Immature natural killer cell (primary cell): Measurements from ENCODE around the gene CD300LF. TPM values are rescaled to one million over a fixed set of nuclear protein-coding genes. Genes with fewer than 3 reads are reported as not detected.

Source experiments
- DNase-seq, 3 donors: peaks; one replicate each; pipeline ENCODE4 v3.0.0; 2022; ENCODE audit warnings: mixed read lengths in 1 of 3
- H3K27ac Mint-ChIP-seq, 6 donors: one replicate each; pipeline ENCODE4 v1.8.0; 2020; ENCODE audit warnings: mixed read lengths in 6 of 6, mild to moderate bottlenecking in 5 of 6, inconsistent platforms in 4 of 6, moderate library complexity in 3 of 6
- H3K27me3 Mint-ChIP-seq, 3 donors: one replicate each; pipeline ENCODE4 v1.8.0; 2020 to 2021; ENCODE audit warnings: low read depth in 3 of 3, mild to moderate bottlenecking in 3 of 3, mixed read lengths in 3 of 3, moderate library complexity in 3 of 3, inconsistent platforms in 1 of 3
- H3K36me3 Mint-ChIP-seq, 3 donors: one replicate each; pipeline ENCODE4 v1.8.0; 2020; ENCODE audit warnings: mixed read lengths in 3 of 3, inconsistent platforms in 2 of 3, mild to moderate bottlenecking in 2 of 3
- H3K4me1 Mint-ChIP-seq, 2 donors: one replicate each; pipeline ENCODE4 v1.8.0; 2020; ENCODE audit warnings: inconsistent platforms in 2 of 2, mild to moderate bottlenecking in 2 of 2, mixed read lengths in 2 of 2, moderate library complexity in 1 of 2
- H3K4me3 Mint-ChIP-seq, 5 donors: one replicate each; pipeline ENCODE4 v1.8.0; 2020; ENCODE audit warnings: mild to moderate bottlenecking in 5 of 5, mixed read lengths in 5 of 5, inconsistent platforms in 3 of 5, moderate library complexity in 3 of 5
- H3K9me3 Mint-ChIP-seq, 6 donors: one replicate each; pipeline ENCODE4 v1.8.0; 2020; ENCODE audit warnings: mild to moderate bottlenecking in 6 of 6, mixed read lengths in 6 of 6, inconsistent platforms in 4 of 6, moderate library complexity in 3 of 6
- polyA plus RNA-seq, 3 donors: library from polyadenylated mRNA; unstranded; fragments of 300-500 nt; fragmentation: Illumina TruSeq; gene quantifications; one replicate each; pipeline ENCODE4 v1.2.3, GENCODE V29; 2021

The CD300LF gene
- polyA plus RNA-seq, 3 donors from 2014 or later, result 1.9 to 4.2 (median 2.0) TPM

GRCh38 chr17:74659889-74660288 is 52.8 kb downstream of the CD300LF start:
- peaks cover 5 to 13% (median 10%) of the 10 kb centered on the region in 3 donors for H3K27me3 Mint-ChIP-seq
- DNase-seq, result no peak
- H3K9me3 Mint-ChIP-seq, result no peaks in the 10 kb centered on the region
- no peak overlapping the region for H3K4me3 Mint-ChIP-seq
- no peak overlapping the region for H3K27ac Mint-ChIP-seq
- H3K36me3 Mint-ChIP-seq, result peaks cover 0 to 4% (median 0%) of the 10 kb centered on the region in 3 donors
- H3K4me1 Mint-ChIP-seq, result peaks cover 5 to 8% of the 10 kb centered on the region in 2 donors

DNA sequence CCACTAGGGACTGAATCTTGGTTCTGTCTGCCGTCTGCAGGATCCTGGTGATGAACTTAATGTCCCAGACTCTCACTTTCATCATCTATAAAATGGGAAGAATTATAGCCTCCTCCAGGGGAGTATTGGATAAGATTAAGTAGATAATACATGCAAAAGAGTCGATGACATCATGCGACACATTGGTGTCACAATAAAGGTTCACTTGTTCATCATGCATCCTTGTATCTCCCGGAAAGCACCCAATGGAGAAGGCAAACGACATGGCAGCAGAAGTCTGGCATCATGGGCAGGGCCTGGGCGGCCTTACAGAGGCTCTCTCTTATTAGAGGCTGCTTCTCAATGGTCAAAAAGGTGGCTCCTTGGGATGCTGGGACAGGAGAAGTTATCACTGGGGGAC is 54.1 kb downstream of the CD300LF start:
- peaks cover 0 to 2% (median 0%) of the 10 kb centered on the region in 3 donors for H3K36me3 Mint-ChIP-seq
- H3K27ac Mint-ChIP-seq, result no peak overlapping the region
- no peak overlapping the region for H3K4me3 Mint-ChIP-seq
- H3K4me1 Mint-ChIP-seq, result peaks cover 5 to 8% of the 10 kb centered on the region in 2 donors
- H3K27me3 Mint-ChIP-seq, result peaks cover 0 to 16% (median 5%) of the 10 kb centered on the region in 3 donors
- DNase-seq, result no peak
- no peaks in the 10 kb centered on the region for H3K9me3 Mint-ChIP-seq

DNA sequence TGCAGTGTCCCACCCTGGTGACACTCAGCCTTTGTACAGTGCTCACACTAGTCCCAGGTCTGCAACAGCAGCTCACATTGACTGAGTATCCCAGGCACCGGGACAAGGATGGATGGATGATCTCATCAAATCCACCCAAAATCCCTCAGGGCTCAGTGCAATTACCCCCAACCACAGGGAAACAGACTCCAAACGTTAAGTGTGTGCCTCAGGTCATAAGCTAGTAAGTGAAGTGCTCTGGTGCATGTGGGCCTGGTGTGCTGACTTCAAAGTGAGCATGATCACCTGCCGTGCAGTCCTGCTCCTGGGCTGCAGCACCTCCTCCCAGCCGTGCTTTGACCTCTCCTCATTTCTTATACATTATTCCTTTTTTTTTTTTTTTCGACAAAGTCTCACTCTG is 58.0 kb downstream of the CD300LF start:
- DNase-seq, result no peak

DNA sequence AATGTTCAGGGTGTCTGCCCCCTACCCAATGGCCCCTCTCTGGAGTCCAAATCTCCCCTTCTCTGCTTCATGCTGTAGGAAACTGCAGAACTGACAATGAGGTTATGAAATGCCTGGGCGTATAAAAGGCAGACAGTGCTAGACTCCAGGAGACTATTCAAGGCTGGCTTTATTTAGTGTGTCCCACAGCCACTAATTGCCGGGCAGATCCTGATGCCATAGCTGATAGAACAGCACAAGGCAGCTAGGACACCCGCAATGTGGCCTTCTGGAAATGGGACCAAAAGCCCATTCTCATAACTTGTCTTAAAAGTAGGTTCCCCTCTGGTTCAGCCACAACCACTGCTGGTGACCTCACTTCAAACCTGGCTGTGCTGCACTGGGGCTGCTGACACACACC is 60.7 kb downstream of the CD300LF start:
- Mint-ChIP-seq H3K4me1 (no peaks in the 10 kb centered on the region), H3K36me3 (no peaks in the 10 kb centered on the region), H3K27ac (no peak overlapping the region), H3K9me3 (no peaks in the 10 kb centered on the region), H3K27me3 (peaks cover 1 to 19% (median 10%) of the 10 kb centered on the region in 3 donors), H3K4me3 (no peak overlapping the region)
- DNase-seq, result no peak

More for the DNA sequence above, 58.0 kb downstream of the CD300LF start:
- Mint-ChIP-seq H3K27ac (no peak overlapping the region), H3K4me1 (peaks cover 5 to 8% of the 10 kb centered on the region in 2 donors), H3K36me3 (no peaks in the 10 kb centered on the region), H3K4me3 (no peak overlapping the region), H3K9me3 (no peaks in the 10 kb centered on the region), H3K27me3 (peaks cover 1 to 19% (median 10%) of the 10 kb centered on the region in 3 donors)

- Mint-ChIP-seq H3K4me3 (no peak overlapping the region), H3K27ac (no peak overlapping the region), H3K4me1 (no peaks in the 10 kb centered on the region), H3K9me3 (no peaks in the 10 kb centered on the region), H3K36me3 (no peaks in the 10 kb centered on the region), H3K27me3 (peaks cover 5 to 15% (median 13%) of the 10 kb centered on the region in 3 donors)
- DNase-seq, result no peak
Observed at GRCh38 chr17:74649909-74650308, 62.8 kb downstream of the CD300LF start.

- H3K4me1 Mint-ChIP-seq, result no peaks in the 10 kb centered on the region
- H3K9me3 Mint-ChIP-seq, result no peaks in the 10 kb centered on the region
- H3K27ac Mint-ChIP-seq, result no peak overlapping the region
- H3K27me3 Mint-ChIP-seq, result peaks cover 9 to 18% (median 14%) of the 10 kb centered on the region in 3 donors
- no peak for DNase-seq
- no peak overlapping the region for H3K4me3 Mint-ChIP-seq
- no peaks in the 10 kb centered on the region for H3K36me3 Mint-ChIP-seq
Observed at GRCh38 chr17:74647871-74648672, 64.7 kb downstream of the CD300LF start.

DNA sequence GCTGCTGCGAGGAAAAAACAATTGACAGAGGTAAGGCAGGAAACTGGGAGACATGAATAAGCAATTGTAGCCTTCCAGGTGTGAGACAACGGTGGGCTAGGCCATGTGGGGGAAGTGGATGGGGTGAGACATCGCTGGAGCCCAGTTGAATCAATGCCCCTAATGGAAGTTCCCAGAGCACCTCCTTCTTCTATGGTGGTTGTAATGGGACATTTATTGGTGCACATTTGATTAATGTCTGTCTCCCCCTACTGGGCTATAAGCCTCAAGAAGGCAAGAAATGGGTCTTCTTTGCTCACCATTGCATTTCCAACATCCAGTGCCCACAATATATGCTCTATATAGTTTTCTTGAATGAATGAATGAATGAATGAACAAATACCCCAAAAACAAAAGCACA is 66.5 kb downstream of the CD300LF start:
- DNase-seq, result peak in 1 of 3 donors; percentile 19
- Mint-ChIP-seq H3K27me3 (peaks cover 10 to 22% (median 12%) of the 10 kb centered on the region in 3 donors), H3K36me3 (no peaks in the 10 kb centered on the region), H3K4me1 (peaks cover 0 to 8% of the 10 kb centered on the region in 2 donors), H3K9me3 (no peaks in the 10 kb centered on the region), H3K4me3 (no peak overlapping the region), H3K27ac (no peak overlapping the region)

DNA sequence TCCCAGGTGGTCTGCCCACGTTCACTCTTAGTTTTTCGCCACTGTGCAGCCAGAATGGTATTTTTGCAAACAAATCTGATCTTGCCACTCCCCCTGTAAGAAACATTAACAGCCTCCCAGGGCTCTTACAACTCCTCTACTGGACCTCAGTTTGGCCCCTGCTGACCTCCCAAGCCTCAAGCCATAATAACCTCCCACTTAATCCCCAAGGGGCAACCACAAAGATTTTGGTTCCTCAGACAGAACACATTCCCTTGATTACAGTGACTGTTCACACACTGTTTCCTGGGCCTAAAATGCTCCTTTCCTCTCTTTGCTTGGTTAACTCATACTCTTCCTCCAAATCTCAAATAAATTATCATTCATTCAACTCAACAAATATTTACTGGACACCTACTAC is 67.7 kb downstream of the CD300LF start:
- H3K36me3 Mint-ChIP-seq, result no peaks in the 10 kb centered on the region
- H3K9me3 Mint-ChIP-seq, result no peaks in the 10 kb centered on the region
- peaks cover 13 to 17% (median 16%) of the 10 kb centered on the region in 3 donors for H3K27me3 Mint-ChIP-seq
- no peak overlapping the region for H3K27ac Mint-ChIP-seq
- DNase-seq, result no peak
- H3K4me1 Mint-ChIP-seq, result peaks cover 2 to 10% of the 10 kb centered on the region in 2 donors
- no peak overlapping the region for H3K4me3 Mint-ChIP-seq

GRCh38 chr17:74644419-74644818 is 68.3 kb downstream of the CD300LF start:
- H3K36me3 Mint-ChIP-seq, result no peaks in the 10 kb centered on the region
- peaks cover 8 to 16% of the 10 kb centered on the region in 2 donors for H3K4me1 Mint-ChIP-seq
- no peak for DNase-seq
- H3K4me3 Mint-ChIP-seq, result no peak overlapping the region
- no peaks in the 10 kb centered on the region for H3K9me3 Mint-ChIP-seq
- H3K27ac Mint-ChIP-seq, result no peak overlapping the region
- H3K27me3 Mint-ChIP-seq, result peaks cover 15 to 18% (median 17%) of the 10 kb centered on the region in 3 donors

Other genes with a start within 250 kb of the CD300LF start
- gene CD300A, start 246.3 kb downstream of the CD300LF start, polyA plus RNA-seq, result 100 to 1,000 TPM; 357 to 514 (median 505) TPM
- 1 to 10 TPM; 4.2 to 6.3 (median 5.5) TPM for gene CD300LB, start 181.4 kb downstream of the CD300LF start, polyA plus RNA-seq
- 10 to 100 TPM; 14.4 to 37.4 (median 21.2) TPM for gene CD300C, start 166.8 kb downstream of the CD300LF start, polyA plus RNA-seq
- gene CD300H, start 145.4 kb downstream of the CD300LF start, polyA plus RNA-seq, result 1 to 10 TPM in 2 of 3 donors, not detected in 1; 3.2 to 6.4 TPM
- gene CD300LD, start 120.6 kb downstream of the CD300LF start, polyA plus RNA-seq, result not detected
- gene CD300E, start 89.2 kb downstream of the CD300LF start, polyA plus RNA-seq, result under 1 TPM in 2 of 3 donors, not detected in 1; 0.28 to 0.79 TPM
- gene RAB37, start 24.3 kb upstream of the CD300LF start, polyA plus RNA-seq, result 100 to 1,000 TPM; 208 to 218 (median 212) TPM
- gene NHERF1, start 35.7 kb upstream of the CD300LF start, polyA plus RNA-seq, result 1,000 to 10,000 TPM in 1 of 3 donors, 100 to 1,000 TPM in 2; 566 to 1,121 (median 751) TPM
- gene NAT9, start 63.4 kb upstream of the CD300LF start, polyA plus RNA-seq, result 10 to 100 TPM in 1 of 3 donors, 1 to 10 TPM in 2; 4.3 to 11.2 (median 6.3) TPM
- gene GRIN2C, start 147.0 kb upstream of the CD300LF start, polyA plus RNA-seq, result under 1 TPM in 1 of 3 donors, not detected in 2; 0.66 TPM
- gene FDXR, start 160.1 kb upstream of the CD300LF start, polyA plus RNA-seq, result 10 to 100 TPM in 1 of 3 donors, 1 to 10 TPM in 2; 3.9 to 10.3 (median 8.0) TPM
- not detected for gene FADS6, start 180.7 kb upstream of the CD300LF start, polyA plus RNA-seq
- gene USH1G, start 210.3 kb upstream of the CD300LF start, polyA plus RNA-seq, result not detected
- not detected for gene OTOP2, start 211.3 kb upstream of the CD300LF start, polyA plus RNA-seq
- gene OTOP3, start 223.0 kb upstream of the CD300LF start, polyA plus RNA-seq, result not detected